HG03439 (cell line): Measurements from ENCODE around the gene MBTPS1.
A peak's percentile ranks its signal among the peaks of the same experiment; 100 is the strongest.

Source experiments
- ATAC-seq: cut with Tn5 transposase; IDR thresholded peaks from one replicate; pipeline ENCODE4 v1.9.1; 2021; ENCODE audit warnings: mild to moderate bottlenecking, moderate library complexity; ENCODE audit not compliant: unreplicated experiment

Gene MBTPS1

DNA sequence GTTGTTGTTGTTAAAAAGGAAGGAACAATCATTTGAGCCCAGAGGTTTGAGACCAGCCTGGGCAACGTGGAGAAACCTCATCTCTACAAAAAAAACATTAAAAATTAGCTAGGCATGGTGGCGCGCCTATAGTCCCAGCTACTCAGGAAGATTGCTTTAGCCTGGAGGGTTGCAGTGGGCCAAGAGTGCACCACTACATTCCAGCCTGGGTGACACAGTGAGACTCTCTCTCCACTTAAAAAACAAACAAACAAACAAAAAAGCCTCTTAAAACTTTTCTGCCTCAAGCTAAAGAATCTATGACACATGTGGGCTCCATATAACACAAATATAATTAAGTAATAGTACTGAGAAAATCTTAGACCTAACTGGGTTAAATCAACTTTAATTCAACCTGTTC, 12.5 kb downstream of the MBTPS1 start:
- no peak for ATAC-seq

GRCh38 chr16:84103678-84104077, 13.1 kb downstream of the MBTPS1 start:
- ATAC-seq = no peak

DNA sequence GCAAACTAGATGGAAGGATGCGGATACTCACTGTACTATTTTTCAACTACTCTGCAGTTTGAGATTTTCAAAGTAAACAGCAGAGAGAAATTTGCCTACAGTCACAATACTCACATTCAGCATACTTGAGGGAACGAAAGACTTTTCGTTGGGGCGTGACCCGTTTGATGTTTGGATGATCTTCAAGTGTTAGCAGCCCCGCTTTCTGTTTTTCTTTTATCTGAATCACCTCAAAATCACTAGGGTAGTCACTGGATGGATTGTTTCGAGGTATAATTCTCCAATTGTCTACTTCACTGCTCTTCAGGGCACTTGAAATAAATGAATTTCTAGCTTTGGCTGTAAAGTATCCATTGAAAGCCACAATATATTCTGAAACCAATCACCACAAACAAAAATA, 17.8 kb downstream of the MBTPS1 start:
- no peak for ATAC-seq

DNA sequence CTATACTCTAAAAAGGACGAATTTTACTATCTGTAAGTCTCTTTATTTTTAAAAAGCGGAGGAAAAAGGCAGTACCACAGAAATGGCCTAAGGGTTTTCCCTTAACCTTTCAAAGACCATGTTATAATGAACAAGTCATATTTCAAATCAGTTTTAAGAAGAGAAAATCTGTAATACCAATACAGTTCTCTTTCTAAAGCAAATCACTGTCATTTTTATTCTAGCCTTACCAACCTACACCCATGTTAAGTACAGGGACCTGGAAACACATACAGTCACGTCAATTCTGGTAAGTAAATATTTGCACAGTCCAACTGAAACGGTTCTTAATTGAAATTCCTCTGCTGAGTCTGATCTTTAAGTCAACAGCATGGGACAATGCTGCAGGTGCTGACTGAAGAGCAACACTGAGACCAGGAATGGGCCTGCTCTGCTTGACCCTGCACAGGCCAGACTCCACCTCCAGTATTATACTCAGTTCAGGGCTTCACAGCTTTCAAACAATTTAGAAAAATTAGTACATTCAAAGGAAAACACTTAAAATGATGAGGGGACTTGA, 20.2 kb downstream of the MBTPS1 start:
- no peak for ATAC-seq

DNA sequence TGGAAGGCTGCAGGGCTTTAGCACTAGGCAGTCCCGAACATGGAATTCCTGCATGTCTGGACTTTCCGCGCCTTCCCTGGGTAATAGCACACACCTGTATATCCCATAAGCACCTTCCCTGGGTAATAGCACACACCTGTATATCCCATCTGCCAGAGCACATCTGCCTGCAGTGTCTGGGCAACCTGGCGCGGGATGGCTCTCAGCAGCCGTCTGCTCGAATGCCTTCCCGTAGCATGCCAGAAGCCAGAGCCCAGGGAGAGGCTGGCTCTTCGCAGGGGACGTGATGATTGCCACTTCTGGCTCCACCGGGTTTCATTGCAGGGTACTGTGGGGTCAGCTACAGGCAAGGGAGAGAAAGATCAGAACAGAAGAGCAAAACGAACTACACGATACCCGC, 21.3 kb downstream of the MBTPS1 start:
- no peak for ATAC-seq

DNA sequence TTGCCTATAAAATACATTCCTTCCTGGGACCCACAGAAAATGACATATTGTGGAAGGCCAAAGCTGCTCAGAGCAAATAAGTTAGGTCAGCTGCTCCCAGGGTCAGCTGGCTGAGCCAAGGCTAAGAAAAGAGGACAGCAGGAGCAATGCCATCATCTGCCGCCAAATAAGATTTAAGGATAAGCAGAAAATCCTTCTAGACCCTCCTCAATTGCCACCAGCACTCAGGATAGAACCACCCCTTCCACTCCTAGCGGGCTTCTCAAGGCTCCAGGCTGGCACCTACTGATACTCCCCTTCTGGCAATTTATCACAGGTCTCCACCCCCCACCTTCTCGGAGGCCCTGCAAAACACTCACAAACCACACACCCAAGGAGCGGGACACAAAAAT, 22.9 kb downstream of the MBTPS1 start:
- no peak for ATAC-seq

GRCh38 chr16:84093120-84093878, 23.4 kb downstream of the MBTPS1 start:
- no peak for ATAC-seq

- ATAC-seq = no peak
Measured at GRCh38 chr16:84091460-84091859, 25.3 kb downstream of the MBTPS1 start.

- no peak for ATAC-seq
Measured at GRCh38 chr16:84090211-84090610, 26.5 kb downstream of the MBTPS1 start.

DNA sequence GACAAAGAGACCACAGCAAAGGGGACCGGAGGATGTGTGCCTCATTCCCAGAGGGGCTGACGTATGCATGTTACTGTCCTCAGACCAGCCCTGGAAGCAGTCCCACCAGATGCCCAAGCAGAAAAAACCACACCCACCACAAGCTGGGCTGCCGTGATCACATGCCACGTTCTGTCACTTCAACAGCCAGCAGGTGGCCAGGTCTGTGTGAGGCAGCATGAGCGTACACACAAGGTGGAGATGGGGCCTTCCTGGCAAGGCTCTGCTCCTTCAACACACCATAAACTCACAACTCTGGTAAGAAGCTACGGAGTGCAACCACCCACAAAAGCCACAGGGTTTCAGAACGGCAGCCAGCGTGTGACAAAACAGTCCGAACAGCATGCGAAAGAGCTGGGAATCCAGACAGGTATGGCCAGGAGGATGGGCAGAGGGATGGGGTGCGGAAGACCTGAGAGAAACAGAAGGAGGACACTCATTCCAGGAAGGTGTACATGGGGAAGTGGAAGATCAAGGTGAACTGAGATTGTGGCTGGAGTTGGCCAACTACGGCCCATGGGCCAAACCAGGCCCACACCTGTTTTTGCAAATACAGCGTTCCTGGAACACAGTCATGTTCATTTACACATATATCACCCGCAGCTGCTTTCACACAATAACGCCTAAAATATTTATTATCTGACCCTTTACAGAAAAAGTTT, 27.9 kb downstream of the MBTPS1 start:
- ATAC-seq = peak; percentile 79

DNA sequence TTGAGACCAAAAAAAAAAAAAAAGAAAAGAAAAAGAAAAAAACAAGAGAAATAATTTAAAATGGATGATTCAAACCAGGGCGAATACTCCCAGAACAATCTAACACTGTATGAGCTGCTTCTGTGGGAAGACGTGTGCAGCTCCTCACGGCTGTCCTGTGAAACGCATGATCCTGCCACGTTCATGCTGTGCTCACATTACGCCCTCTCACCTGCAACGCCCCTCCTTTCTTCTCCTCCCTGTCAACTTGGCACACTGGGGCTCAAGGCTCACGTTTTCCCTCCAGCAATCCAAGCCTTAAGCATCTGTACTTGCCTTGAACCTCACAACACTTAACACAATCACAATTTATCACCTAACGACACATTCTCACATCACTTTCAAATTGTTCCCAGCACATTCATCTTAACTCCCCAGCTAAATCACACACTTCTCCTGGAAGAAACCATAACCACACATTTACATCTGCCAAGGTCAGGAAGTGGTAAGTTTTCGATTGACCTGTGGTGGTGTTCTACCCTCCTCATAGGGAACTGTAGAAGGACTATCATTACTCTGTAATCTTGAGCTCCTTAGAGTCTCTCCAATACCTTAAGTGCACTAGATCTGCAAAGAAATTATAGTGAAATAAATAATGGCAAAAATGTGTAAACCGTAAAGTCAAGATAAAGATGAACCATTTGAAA, 29.1 kb downstream of the MBTPS1 start:
- ATAC-seq = no peak

- ATAC-seq = no peak
Measured at GRCh38 chr16:84087001-84087400, 29.7 kb downstream of the MBTPS1 start.

DNA sequence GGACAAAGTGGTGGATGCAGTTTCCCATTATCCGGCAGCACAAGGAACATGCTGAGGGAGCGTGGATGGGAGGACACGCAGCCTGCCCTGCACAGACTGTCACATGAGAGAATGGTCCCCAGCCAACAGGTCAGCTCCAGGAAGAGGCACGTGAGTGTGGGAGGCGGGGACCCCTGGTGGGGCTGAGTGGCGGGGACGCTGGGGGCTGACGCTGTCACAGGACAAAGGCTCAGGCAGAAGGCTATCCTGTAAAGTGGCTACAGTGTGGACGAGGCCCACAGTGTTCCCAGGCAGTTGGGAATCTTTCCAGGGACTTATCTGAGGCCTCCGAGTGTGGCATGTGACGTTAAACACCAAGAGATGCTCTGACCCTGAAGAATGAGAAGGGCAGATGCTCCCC, 30.4 kb downstream of the MBTPS1 start:
- no peak for ATAC-seq

GRCh38 chr16:84085773-84086172, 31.0 kb downstream of the MBTPS1 start:
- no peak for ATAC-seq

DNA sequence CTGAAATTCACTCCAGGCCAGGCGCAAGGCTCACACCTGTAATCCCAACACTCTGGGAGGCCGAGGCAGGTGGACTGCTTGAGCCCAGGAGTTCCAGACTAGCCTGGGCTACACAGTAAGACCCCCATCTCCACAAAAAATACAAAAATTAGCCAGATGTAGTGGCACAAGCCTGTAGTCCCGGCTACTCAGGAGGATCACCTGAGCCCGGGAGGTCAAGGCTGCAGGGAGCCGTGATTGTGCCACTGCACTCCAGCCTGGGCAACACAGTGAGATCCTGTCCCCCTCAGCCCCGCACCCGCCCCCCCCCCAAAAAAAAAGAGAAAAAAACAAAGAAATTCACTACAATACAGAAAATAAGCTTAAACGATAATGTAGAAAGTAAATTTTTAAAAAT, 31.5 kb downstream of the MBTPS1 start:
- no peak for ATAC-seq

- ATAC-seq = no peak
Measured at GRCh38 chr16:84084570-84085270, 32.0 kb downstream of the MBTPS1 start.

GRCh38 chr16:84082835-84083569, 33.7 kb downstream of the MBTPS1 start:
- ATAC-seq = no peak

DNA sequence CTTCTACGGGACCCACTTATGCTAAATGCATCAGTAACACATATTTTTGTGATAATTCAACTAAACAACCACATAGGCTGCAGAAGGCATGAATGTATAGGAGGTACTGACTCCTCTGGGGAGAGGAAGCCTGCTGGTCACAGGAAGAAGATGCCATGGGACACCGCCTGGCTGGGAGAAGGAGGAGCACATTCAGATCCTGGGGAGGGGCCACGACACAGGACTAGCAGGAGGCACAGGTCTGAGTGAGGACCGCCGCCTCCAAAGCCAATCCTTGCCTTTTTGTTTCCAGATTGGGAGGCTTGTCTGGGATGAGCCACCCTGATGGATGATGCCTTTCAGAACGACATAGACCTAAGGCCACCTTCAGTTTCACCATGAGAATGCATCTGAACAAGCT, 34.6 kb downstream of the MBTPS1 start:
- no peak for ATAC-seq

DNA sequence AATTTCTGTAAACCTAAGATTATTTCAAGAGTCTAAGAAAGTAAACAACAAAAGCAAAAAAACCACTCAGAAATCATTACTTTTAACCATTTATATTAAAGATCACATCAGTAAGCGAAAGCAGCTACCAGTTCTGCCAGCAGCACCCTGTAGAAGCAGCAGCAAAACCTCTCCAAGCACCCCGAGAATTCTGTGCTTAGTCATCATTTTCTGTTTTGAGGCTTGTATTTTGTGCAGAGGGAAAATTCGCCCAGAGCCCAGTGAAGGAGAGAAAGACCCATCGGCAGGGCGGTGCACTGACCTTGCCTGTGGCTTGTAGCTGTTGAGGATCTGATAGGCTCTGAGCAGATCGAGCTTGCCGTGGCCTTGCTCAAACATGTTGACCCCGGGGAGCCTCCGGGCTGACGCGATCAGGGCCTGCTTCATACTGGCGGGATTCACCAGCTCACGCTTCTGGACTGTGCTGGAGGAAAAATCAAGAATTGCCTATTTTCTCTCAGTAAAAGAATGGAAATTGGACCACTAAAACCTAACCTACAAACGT, 35.2 kb downstream of the MBTPS1 start:
- no peak for ATAC-seq

DNA sequence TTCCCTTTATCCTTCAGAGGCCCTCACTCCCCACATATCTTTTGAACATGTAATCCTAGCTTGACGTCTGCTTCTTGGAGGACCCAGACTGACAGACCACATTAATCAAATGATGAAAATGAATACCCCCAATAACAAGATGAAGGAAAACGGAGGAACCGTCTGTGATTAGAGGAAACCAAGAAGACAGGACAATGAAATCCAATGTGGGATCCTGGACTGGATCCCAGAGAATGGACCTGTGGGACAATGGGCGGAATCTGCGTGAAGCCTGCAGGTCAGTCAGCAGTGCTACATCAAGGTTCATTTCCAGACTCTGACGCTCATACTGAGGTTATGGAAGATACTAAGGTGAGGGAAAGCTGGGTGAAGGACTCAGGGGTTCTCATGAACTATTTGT, 35.9 kb downstream of the MBTPS1 start:
- ATAC-seq = no peak
